HG03139 (cell line): ENCODE data around the gene ASIC4.

ENCODE experiments used
- ATAC-seq: cut with Tn5 transposase; IDR thresholded peaks from one replicate; pipeline ENCODE4 v1.9.1; 2021; ENCODE audit not compliant: unreplicated experiment

ASIC4 gene

DNA sequence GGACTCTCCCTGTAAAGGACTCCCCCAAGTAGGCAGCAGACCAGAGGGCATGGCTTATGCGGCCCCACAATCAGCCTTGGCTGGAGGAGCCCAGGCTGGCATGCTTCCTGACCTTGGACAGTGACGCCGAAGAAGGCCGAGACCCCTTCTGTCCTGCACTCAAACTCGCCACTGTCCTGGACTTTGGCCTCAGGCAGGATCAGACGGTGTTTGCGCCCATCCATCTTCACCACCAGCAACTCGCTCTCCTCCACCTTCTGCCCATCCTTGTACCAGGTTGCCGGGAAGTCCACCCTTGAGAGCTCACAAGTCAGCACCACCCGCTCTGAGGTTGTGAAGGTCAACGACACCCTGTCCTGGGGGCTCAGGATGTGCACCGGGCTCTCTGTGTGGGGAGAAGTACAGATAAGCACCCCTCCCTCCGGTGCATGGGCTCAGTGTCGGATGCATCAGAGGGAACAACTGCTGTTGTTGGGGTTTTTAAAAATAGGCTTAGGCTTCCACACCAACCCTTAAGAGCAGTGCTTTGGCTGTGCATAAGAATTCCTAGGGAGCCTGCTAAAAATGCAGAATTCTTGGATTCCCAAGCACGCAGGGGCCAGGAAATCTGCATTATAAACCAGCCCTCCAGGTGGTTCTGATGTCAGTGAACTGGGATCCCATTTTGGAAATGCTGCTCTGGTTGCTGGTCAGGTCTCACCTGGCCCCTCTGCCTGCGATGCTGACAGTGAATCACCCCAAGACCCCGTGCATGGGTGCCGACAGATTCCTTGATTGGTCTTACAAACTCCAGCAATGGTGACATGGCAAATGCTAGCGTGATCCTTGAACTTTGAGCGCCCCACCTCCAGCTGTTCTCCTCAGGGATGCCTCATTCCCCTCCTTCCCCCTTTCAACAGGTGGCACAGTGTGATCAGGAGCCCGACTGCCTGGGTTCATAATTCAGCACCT is 51.1 kb downstream of the ASIC4 start:
- no peak for ATAC-seq

DNA sequence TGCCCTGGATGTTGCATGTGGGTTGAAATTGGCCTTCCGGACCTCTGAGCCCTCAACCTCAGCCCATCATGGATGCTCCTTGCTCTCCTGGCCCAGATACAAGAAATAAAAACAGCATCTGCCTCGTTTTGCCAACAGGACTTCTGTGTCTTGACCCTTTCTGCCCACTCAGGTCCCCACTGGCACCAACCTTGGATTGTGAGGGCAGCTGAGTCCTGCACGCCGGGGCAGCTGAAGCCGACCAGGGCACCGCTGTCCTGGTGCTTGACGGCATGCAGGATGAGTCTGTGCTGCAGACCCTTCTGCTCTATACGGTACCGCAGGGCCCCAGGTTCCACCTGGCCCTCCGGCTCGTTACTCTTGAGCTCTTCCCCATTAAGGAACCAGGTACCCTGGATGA is 52.4 kb downstream of the ASIC4 start:
- ATAC-seq = no peak

- ATAC-seq = no peak
Measured at GRCh38 chr2:219567131-219567530, 52.8 kb downstream of the ASIC4 start.

- no peak for ATAC-seq
Measured at GRCh38 chr2:219567791-219568361, 53.6 kb downstream of the ASIC4 start.

GRCh38 chr2:219569041-219569440 is 54.8 kb downstream of the ASIC4 start:
- ATAC-seq = no peak

DNA sequence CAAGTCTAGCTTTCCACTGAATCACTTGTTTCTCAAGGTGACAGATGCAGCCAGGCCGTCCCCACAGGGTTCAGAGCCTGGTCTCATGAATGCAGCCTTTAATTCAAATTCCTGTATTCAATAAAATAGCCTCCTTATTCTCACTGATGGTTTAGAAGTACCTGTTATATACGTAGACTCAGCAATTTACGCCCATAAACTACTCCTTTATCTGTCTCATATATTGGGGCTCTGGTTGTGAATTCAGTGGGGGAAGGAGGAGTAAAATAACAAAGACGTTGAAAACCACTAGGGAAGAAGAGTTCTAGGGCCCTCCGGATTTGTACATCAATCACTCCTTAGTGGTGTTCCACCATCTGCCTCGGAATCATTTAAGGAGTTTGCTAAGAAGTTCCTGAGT is 55.4 kb downstream of the ASIC4 start:
- no peak for ATAC-seq

GRCh38 chr2:219570194-219570923 is 56.1 kb downstream of the ASIC4 start:
- ATAC-seq = no peak

- no peak for ATAC-seq
Measured at GRCh38 chr2:219570924-219571310, 56.6 kb downstream of the ASIC4 start.

GRCh38 chr2:219571311-219572236 is 57.3 kb downstream of the ASIC4 start, which contains the start of gene OBSL1:
TSS of gene OBSL1 (minus strand) at chr2:219571539. CDS start at chr2:219571232, 307 bp downstream.
- no peak for ATAC-seq

GRCh38 chr2:219572237-219573001 is 58.1 kb downstream of the ASIC4 start, which contains the start of gene INHA:
TSS of gene INHA (plus strand) at chr2:219572310. CDS start at chr2:219572375, 65 bp downstream.
- ATAC-seq = no peak

GRCh38 chr2:219573166-219573565 is 58.9 kb downstream of the ASIC4 start:
- no peak for ATAC-seq

DNA sequence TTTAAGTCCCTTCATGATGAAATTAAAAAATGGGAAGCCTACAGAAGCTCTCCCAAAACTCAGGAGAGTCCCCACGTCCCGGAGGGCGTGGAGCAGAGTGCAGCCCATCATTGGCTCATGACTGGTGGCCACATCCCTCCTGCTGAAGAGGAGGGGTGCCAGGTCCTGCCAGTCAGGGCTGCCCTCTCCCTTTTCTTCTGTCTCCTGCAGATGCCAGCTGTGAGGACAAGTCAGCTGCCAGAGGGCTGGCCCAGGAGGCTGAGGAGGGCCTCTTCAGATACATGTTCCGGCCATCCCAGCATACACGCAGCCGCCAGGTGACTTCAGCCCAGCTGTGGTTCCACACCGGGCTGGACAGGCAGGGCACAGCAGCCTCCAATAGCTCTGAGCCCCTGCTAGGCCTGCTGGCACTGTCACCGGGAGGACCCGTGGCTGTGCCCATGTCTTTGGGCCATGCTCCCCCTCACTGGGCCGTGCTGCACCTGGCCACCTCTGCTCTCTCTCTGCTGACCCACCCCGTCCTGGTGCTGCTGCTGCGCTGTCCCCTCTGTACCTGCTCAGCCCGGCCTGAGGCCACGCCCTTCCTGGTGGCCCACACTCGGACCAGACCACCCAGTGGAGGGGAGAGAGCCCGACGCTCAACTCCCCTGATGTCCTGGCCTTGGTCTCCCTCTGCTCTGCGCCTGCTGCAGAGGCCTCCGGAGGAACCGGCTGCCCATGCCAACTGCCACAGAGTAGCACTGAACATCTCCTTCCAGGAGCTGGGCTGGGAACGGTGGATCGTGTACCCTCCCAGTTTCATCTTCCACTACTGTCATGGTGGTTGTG is 60.4 kb downstream of the ASIC4 start:
- no peak for ATAC-seq

DNA sequence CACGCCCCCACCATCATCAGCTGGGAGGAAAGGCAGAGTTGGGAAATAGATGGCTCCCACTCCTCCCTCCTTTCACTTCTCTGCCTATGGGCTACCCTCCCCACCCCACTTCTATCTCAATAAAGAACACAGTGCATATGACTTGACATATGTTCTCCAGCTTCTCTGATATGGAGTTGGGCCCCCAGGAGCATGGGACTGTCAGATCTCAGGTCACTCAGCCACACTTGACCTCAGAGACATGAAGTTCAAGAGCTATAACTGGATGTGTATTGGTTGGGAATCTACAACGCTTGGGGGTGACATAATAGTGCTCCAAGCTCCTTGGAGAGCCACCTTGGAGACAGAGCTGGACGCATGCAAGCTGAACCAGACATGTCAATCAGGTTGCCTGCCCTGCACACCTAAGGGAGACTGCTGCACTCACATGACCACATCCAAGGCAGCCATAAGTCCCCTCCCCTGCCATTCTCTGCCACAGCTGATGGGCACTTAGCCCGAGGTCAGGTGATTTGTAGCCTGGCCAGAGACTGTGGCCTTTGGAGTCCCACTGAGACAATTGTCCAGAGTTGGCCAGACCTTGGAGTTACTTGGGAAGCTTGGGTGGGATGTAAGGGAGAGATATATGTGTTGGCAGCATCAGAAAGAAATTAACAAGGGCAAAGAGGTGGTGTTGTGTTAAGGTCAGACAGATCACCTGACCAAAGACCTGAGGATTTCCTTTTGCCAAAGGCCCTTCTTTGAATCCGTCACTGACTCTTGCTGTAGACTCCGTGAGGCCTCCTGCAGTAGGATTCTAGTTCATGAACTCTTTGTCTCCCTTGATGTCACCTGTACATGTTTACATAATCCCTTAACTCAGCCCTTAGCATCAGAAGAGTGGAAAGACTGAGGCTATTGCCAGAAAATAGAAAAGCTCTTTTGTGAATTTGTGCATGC is 61.6 kb downstream of the ASIC4 start:
- no peak for ATAC-seq

DNA sequence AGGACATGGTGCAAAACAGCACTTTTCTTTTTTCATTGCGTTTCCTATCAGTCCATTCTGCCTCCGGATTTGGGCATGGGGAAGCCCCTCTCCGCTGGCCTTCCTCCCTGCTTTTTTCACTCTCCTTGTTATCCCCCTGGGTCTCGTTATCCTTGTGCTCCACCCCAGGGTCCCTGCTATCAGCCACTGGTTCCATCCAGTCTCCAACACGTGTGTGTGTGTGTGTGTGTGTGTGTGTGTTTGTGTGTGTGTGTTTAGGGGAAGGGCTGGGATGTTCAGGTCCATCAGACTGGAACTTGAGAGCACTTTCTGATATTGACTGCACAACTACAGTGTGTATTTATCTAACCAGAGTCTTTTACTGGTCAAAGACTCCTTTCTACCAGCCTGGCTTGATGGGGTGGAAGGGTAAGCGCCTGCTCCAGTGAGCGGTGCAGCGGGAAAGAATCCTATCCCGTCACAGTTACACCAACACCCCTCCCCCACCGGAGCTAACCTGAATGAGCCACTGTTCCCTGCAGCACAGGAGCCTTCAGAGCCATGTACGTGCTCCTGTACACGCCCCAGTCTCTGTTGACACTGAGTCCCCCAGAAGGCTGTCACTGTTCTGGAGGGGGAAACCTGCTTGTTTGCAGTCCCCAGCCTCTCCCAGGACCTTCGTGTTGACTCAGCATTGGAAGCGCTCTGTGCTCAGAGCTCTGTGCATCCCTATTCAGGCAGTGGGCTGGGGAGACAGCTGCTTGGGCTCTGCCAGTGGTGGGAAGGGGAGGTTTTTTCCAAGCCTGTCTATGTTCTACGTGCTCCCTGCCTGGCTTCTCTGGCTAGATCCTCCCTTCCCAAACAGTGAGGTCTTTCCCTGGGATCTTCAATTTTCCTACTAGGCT is 62.5 kb downstream of the ASIC4 start:
- no peak for ATAC-seq

DNA sequence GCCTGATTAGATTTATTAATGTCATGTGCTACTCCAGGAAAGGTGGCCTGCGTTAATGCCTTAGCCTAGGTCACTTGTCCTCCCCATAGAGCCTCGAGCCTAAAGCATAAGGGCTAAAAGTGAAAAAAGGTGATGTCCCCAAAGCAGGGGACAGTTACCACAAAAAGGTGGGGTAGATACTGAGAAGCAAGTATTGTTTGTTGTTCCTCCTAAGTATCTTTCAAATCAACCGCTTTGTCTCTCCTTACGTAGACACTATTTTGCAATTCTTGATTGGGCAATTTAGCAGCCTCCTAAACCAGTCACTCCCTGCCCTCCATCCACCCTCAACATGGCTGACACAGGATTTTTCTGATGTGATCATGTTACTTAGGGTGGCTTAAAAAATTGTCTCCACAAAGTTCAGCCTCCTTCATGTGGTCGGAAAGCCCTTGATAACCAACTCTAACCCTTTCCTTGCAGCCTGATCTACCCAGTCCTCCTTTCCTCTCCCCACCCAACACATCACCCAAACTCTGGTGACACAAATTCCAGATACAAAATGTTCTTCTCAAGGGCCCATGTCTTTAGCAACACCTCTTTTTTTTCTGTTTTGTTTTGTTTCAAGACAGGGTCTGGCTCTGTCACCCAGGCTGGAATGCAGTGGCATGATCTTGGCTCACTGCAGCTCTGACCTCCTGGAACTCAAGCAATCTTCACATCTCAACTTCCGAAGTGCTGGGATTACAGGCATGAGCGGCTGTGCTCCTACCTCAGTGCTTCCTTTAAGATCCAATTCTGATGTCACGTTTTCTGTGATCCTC is 64.7 kb downstream of the ASIC4 start:
- ATAC-seq = no peak

DNA sequence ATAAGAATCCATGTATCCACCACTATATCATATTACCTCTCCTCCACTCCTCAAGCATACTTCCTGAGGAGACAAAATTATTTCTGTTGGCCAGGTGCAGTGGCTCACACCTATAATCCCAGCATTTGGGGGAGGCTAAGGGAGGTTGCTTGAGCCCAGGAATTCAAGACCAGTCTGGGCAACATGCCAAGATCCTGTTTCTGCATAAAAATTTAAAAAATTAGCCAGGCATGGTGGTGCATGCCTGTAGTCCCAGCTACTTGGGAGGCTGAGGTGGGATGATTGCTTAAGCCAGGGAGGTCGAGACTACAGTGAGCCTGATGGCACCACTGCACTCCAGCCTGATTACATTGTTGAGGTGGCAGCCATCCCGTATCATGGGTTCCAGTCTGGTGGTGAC is 67.1 kb downstream of the ASIC4 start:
- no peak for ATAC-seq
